ENCODE data around the gene FGD2.
A peak's percentile ranks its signal among the peaks of the same experiment; 100 is the strongest.

Gene FGD2

GRCh38 chr6:37005061-37005810, at the start of gene FGD2:
Gene FGD2, plus strand, starts transcription at chr6:37005655. Its CDS starts 163 bp downstream, at chr6:37005818.
- DNase-seq, result no peak

- DNase-seq, result no peak
Observed at GRCh38 chr6:36955671-36956445, 49.6 kb upstream of the FGD2 start.

- no peak for DNase-seq
Observed at GRCh38 chr6:36956446-36956820, 49.0 kb upstream of the FGD2 start.

GRCh38 chr6:36957773-36958271, 47.6 kb upstream of the FGD2 start:
- DNase-seq, result no peak

- DNase-seq, result no peak
Observed at GRCh38 chr6:36958775-36959554, 46.5 kb upstream of the FGD2 start.

GRCh38 chr6:36959555-36960250, 45.8 kb upstream of the FGD2 start:
- DNase-seq, result no peak

GRCh38 chr6:36961441-36962435, 43.7 kb upstream of the FGD2 start:
- no peak for DNase-seq

GRCh38 chr6:36962874-36963273, 42.6 kb upstream of the FGD2 start:
- peak; percentile 81 for DNase-seq

- DNase-seq, result no peak
Observed at GRCh38 chr6:36963451-36964290, 41.8 kb upstream of the FGD2 start.

GRCh38 chr6:36964349-36964748, 41.1 kb upstream of the FGD2 start:
- DNase-seq, result no peak

GRCh38 chr6:36964908-36965307, 40.5 kb upstream of the FGD2 start:
- DNase-seq, result no peak

- DNase-seq, result no peak
Observed at GRCh38 chr6:36967301-36967700, 38.2 kb upstream of the FGD2 start.

GRCh38 chr6:36967757-36968156, 37.7 kb upstream of the FGD2 start:
- no peak for DNase-seq

GRCh38 chr6:36968266-36968977, 37.0 kb upstream of the FGD2 start:
- DNase-seq, result no peak

- no peak for DNase-seq
Observed at GRCh38 chr6:36969240-36969691, 36.2 kb upstream of the FGD2 start.

GRCh38 chr6:36969988-36970891, 35.2 kb upstream of the FGD2 start:
- no peak for DNase-seq

GRCh38 chr6:36970892-36971842, 34.3 kb upstream of the FGD2 start:
- no peak for DNase-seq
